MCF 10A (cell line): ENCODE results near the gene CLEC16A. TPM values are rescaled to one million over a fixed set of nuclear protein-coding genes. Genes with fewer than 3 reads are reported as not detected.

Experiments used
- BruUV-seq: library from RNA; stranded (reverse); fragments of 400-500 nt; replicated peaks from 2 replicates; lab custom pipeline; 2021; lab: Mats Ljungman, UMichigan
- CTCF ChIA-PET: fragments of 300-600 bp; sonication (Branson Sonifier 250); formaldehyde crosslinking; extraction: SDS; loops from one replicate; lab custom pipeline; 2021; ENCODE audit warnings: antibody characterized with exemption, inconsistent platforms; lab: Yijun Ruan, JAX
- POLR2A ChIA-PET: fragments of 300-600, 350-650 bp; sonication (Branson Sonifier 250); formaldehyde crosslinking; extraction: SDS; loops from one replicate; lab custom pipeline; 2020; ENCODE audit warnings: antibody characterized with exemption, inconsistent platforms; lab: Yijun Ruan, JAX
- DNase-seq: peaks from one replicate; pipeline ENCODE4 v3.0.0-alpha.2; 2018; ENCODE audit not compliant: unreplicated experiment
- H3K27ac Mint-ChIP-seq: one replicate; pipeline ENCODE4 v1.8.0; 2022; ENCODE audit warnings: mild to moderate bottlenecking, low read depth, mixed read lengths; ENCODE audit not compliant: unreplicated experiment
- H3K27me3 Mint-ChIP-seq: one replicate; pipeline ENCODE4 v1.8.0; 2022; ENCODE audit warnings: mixed read lengths; ENCODE audit not compliant: insufficient read depth, unreplicated experiment
- H3K36me3 Mint-ChIP-seq: one replicate; pipeline ENCODE4 v1.8.0; 2022; ENCODE audit warnings: mild to moderate bottlenecking, moderate library complexity, mixed read lengths; ENCODE audit not compliant: insufficient read depth, unreplicated experiment
- H3K4me1 Mint-ChIP-seq: one replicate; pipeline ENCODE4 v1.8.0; 2022; ENCODE audit warnings: mixed read lengths; ENCODE audit not compliant: insufficient read depth, unreplicated experiment
- H3K4me3 Mint-ChIP-seq: one replicate; pipeline ENCODE4 v1.8.0; 2022; ENCODE audit warnings: mild to moderate bottlenecking, moderate library complexity, mixed read lengths; ENCODE audit not compliant: unreplicated experiment
- H3K9me3 Mint-ChIP-seq: one replicate; pipeline ENCODE4 v1.8.0; 2022; ENCODE audit warnings: mixed read lengths; ENCODE audit not compliant: unreplicated experiment
- CTCF ChIP-seq: fragments of 200-600 bp; IDR thresholded peaks from one replicate; pipeline ENCODE4 v1.8.0; 2022; ENCODE audit warnings: antibody characterized with exemption, mild to moderate bottlenecking; ENCODE audit not compliant: unreplicated experiment
- intact Hi-C: fragments of 100-400 bp; cut with micrococcal nuclease; formaldehyde crosslinking; loops from 2 replicates; pipeline ENCODE4 v1.14.1; 2022
- total RNA-seq: library from RNA; stranded (reverse); gene quantifications from 2 replicates; pipeline ENCODE4 v1.2.3, GENCODE V29; 2022

CLEC16A gene
- total RNA-seq, 1 experiment from 2014 or later, result 32.4 TPM

- BruUV-seq, result no TSS peak
- Mint-ChIP-seq H3K9me3 (no peaks in the 10 kb centered on the region), H3K4me1 (no peaks in the 10 kb centered on the region), H3K27ac (no peak overlapping the region), H3K36me3 (peaks cover 17% of the 10 kb centered on the region), H3K4me3 (no peak overlapping the region), H3K27me3 (no peaks in the 10 kb centered on the region)
- intact Hi-C loops, result no loop called here
- ChIA-PET POLR2A (no interaction called here), CTCF (interaction anchor here (0.7 to 1.5 kb wide), 4 partner anchors 10 to 199 kb away, joined by 3 to 6 read pairs (median 4); no protein-coding TSS in a partner anchor)
- no peak for TF ChIP-seq CTCF
- DNase-seq, result no peak
Observed at GRCh38 chr16:11162586-11163268, 218.4 kb downstream of the CLEC16A start.

- H3K27ac Mint-ChIP-seq, result no peak overlapping the region
- H3K27me3 Mint-ChIP-seq, result no peaks in the 10 kb centered on the region
- no TSS peak for BruUV-seq
- H3K4me3 Mint-ChIP-seq, result no peak overlapping the region
- ChIA-PET CTCF (interaction anchor here (1.5 kb wide), 1 partner anchor 200 kb away, joined by 6 read pairs; no protein-coding TSS in a partner anchor), POLR2A (no interaction called here)
- no peaks in the 10 kb centered on the region for H3K4me1 Mint-ChIP-seq
- H3K9me3 Mint-ChIP-seq, result no peaks in the 10 kb centered on the region
- H3K36me3 Mint-ChIP-seq, result peaks cover 22% of the 10 kb centered on the region
- no peak for DNase-seq
- intact Hi-C loops, result no loop called here
- TF ChIP-seq CTCF, result no peak
Observed at GRCh38 chr16:11163761-11164261, 219.4 kb downstream of the CLEC16A start.

GRCh38 chr16:11164482-11165270 lies 220.3 kb downstream of the CLEC16A start:
- CTCF ChIA-PET, result interaction anchor here (1.1 to 1.5 kb wide), 2 partner anchors 28 to 201 kb away, joined by 4 to 6 read pairs; no protein-coding TSS in a partner anchor
- BruUV-seq, result no TSS peak
- no peaks in the 10 kb centered on the region for H3K4me1 Mint-ChIP-seq
- H3K9me3 Mint-ChIP-seq, result no peaks in the 10 kb centered on the region
- no peaks in the 10 kb centered on the region for H3K27me3 Mint-ChIP-seq
- no peak overlapping the region for H3K27ac Mint-ChIP-seq
- peaks cover 27% of the 10 kb centered on the region for H3K36me3 Mint-ChIP-seq
- POLR2A ChIA-PET, result no interaction called here
- no peak for TF ChIP-seq CTCF
- H3K4me3 Mint-ChIP-seq, result no peak overlapping the region
- no peak for DNase-seq
- intact Hi-C loops, result no loop called here

GRCh38 chr16:11165349-11165748 lies 221.0 kb downstream of the CLEC16A start:
- Mint-ChIP-seq H3K27me3 (no peaks in the 10 kb centered on the region), H3K27ac (no peak overlapping the region), H3K36me3 (peaks cover 23% of the 10 kb centered on the region), H3K4me3 (no peak overlapping the region), H3K9me3 (no peaks in the 10 kb centered on the region), H3K4me1 (no peaks in the 10 kb centered on the region)
- CTCF ChIA-PET, result interaction anchor here (0.6 to 1.1 kb wide), 2 partner anchors 28 to 228 kb away, joined by 3 to 4 read pairs; no protein-coding TSS in a partner anchor
- no peak for TF ChIP-seq CTCF
- intact Hi-C loops, result no loop called here
- no peak for DNase-seq
- BruUV-seq, result no TSS peak
- POLR2A ChIA-PET, result no interaction called here
